HEK293 (cell line): ENCODE data around the gene YPEL4.

Source experiments
- CTCF ChIA-PET: fragments of 350-600 bp; formaldehyde crosslinking; extraction: SDS; loops from one replicate; lab custom pipeline; 2021; ENCODE audit warnings: antibody characterized with exemption; lab: Yijun Ruan, JAX
- POLR2A ChIA-PET: fragments of 300-600 bp; formaldehyde crosslinking; extraction: SDS; loops from one replicate; lab custom pipeline; 2020; ENCODE audit warnings: antibody characterized with exemption, inconsistent platforms; lab: Yijun Ruan, JAX
- H3K27ac ChIP-seq: fragments of 200-500 bp; sonication (Bioruptor generic); 2 replicates; pipeline ENCODE4 v1.5.1; 2014; ENCODE audit warnings: low read depth, low read length, control low read depth, inconsistent platforms; ENCODE audit errors: extremely low read depth
- H3K36me3 ChIP-seq, 2 experiments: fragments of 200-500 bp in 1 of 2; sonication (Bioruptor generic) in 1 of 2; 1 replicate in 1 of 2; 2 replicates in 1 of 2; pipeline ENCODE4 v1.5.1; 2014 to 2017; ENCODE audit warnings: inconsistent platforms in 2 of 2, low read length in 2 of 2; ENCODE audit not compliant: control insufficient read depth in 2 of 2, insufficient read depth in 1 of 2
- H3K4me1 ChIP-seq: fragments of 200-500 bp; sonication (Bioruptor generic); 2 replicates; pipeline ENCODE4 v1.5.1; 2014; ENCODE audit warnings: mild to moderate bottlenecking, low read length, inconsistent platforms; ENCODE audit not compliant: control insufficient read depth, insufficient read depth
- H3K4me3 ChIP-seq: 2 replicates; pipeline ENCODE4 v1.5.1; 2011; ENCODE audit warnings: low read depth, mild to moderate bottlenecking, control low read depth, low read length, moderate library complexity
- H3K9me3 ChIP-seq: fragments of 200-500 bp; sonication (Bioruptor generic); 2 replicates; pipeline ENCODE4 v1.5.1; 2014; ENCODE audit warnings: low read depth, low read length, inconsistent platforms; ENCODE audit not compliant: control insufficient read depth, insufficient read depth
- BCL11A ChIP-seq: fragments of 450-650 bp; formaldehyde crosslinking; IDR thresholded peaks from 2 replicates; pipeline ENCODE4 v1.5.1; 2016; ENCODE audit warnings: low read depth, missing biosample characterization, missing genetic modification characterization
- BCL11B ChIP-seq: fragments of 450-650 bp; formaldehyde crosslinking; IDR thresholded peaks from 2 replicates; pipeline ENCODE4 v1.5.1; 2016; ENCODE audit warnings: low read depth, missing biosample characterization, missing genetic modification characterization
- GLIS1 ChIP-seq: fragments of 450-650 bp; formaldehyde crosslinking; IDR thresholded peaks from 2 replicates; pipeline ENCODE4 v1.5.1; 2016; ENCODE audit warnings: missing biosample characterization, missing genetic modification characterization
- KLF1 ChIP-seq: fragments of 450-650 bp; formaldehyde crosslinking; IDR thresholded peaks from 2 replicates; pipeline ENCODE4 v1.5.1; 2016; ENCODE audit warnings: missing biosample characterization, missing genetic modification characterization
- MYNN ChIP-seq: fragments of 450-650 bp; formaldehyde crosslinking; IDR thresholded peaks from 2 replicates; pipeline ENCODE4 v1.5.1; 2016; ENCODE audit warnings: missing biosample characterization, missing genetic modification characterization, borderline replicate concordance
- MZF1 ChIP-seq: fragments of 450-650 bp; formaldehyde crosslinking; IDR thresholded peaks from 2 replicates; pipeline ENCODE4 v1.5.1; 2017; ENCODE audit warnings: missing biosample characterization, missing genetic modification characterization, borderline replicate concordance
- PATZ1 ChIP-seq: fragments of 450-650 bp; formaldehyde crosslinking; IDR thresholded peaks from 2 replicates; pipeline ENCODE4 v1.5.1; 2016; ENCODE audit warnings: missing biosample characterization, missing genetic modification characterization
- PRDM2 ChIP-seq: fragments of 450-650 bp; formaldehyde crosslinking; IDR thresholded peaks from 2 replicates; pipeline ENCODE4 v1.5.1; 2016; ENCODE audit warnings: missing biosample characterization, missing genetic modification characterization, borderline replicate concordance
- PRDM4 ChIP-seq: fragments of 450-650 bp; formaldehyde crosslinking; IDR thresholded peaks from 2 replicates; pipeline ENCODE4 v1.5.1; 2017; ENCODE audit warnings: missing biosample characterization, missing genetic modification characterization
- YY1 ChIP-seq: fragments of 450-650 bp; formaldehyde crosslinking; IDR thresholded peaks from 2 replicates; pipeline ENCODE4 v1.5.1; 2018; ENCODE audit warnings: missing biosample characterization, missing genetic modification characterization
- ZBTB6 ChIP-seq: fragments of 450-650 bp; formaldehyde crosslinking; IDR thresholded peaks from 2 replicates; pipeline ENCODE4 v1.5.1; 2017; ENCODE audit warnings: missing biosample characterization, missing genetic modification characterization
- ZNF112 ChIP-seq: fragments of 450-650 bp; formaldehyde crosslinking; IDR thresholded peaks from 2 replicates; pipeline ENCODE4 v1.5.0; 2017; ENCODE audit warnings: missing biosample characterization, missing genetic modification characterization
- ZNF148 ChIP-seq: fragments of 450-650 bp; formaldehyde crosslinking; IDR thresholded peaks from 2 replicates; pipeline ENCODE4 v1.5.0; 2017; ENCODE audit warnings: missing biosample characterization, missing genetic modification characterization, borderline replicate concordance
- ZNF18 ChIP-seq: fragments of 450-650 bp; formaldehyde crosslinking; IDR thresholded peaks from 2 replicates; pipeline ENCODE4 v1.5.1; 2016; ENCODE audit warnings: missing biosample characterization, missing genetic modification characterization
- ZNF184 ChIP-seq: fragments of 450-650 bp; IDR thresholded peaks from 2 replicates; pipeline ENCODE4 v1.5.1; 2018; ENCODE audit warnings: missing biosample characterization, mild to moderate bottlenecking, missing genetic modification characterization
- ZNF24 ChIP-seq: fragments of 450-650 bp; formaldehyde crosslinking; IDR thresholded peaks from 2 replicates; pipeline ENCODE4 v1.5.1; 2016; ENCODE audit warnings: missing biosample characterization, missing genetic modification characterization
- ZNF311 ChIP-seq: fragments of 450-650 bp; formaldehyde crosslinking; IDR thresholded peaks from 2 replicates; pipeline ENCODE4 v1.5.1; 2017; ENCODE audit warnings: missing biosample characterization, missing genetic modification characterization, borderline replicate concordance
- ZNF350 ChIP-seq: fragments of 450-650 bp; formaldehyde crosslinking; IDR thresholded peaks from 2 replicates; pipeline ENCODE4 v1.5.0; 2017; ENCODE audit warnings: missing biosample characterization, mild to moderate bottlenecking, missing genetic modification characterization
- ZNF514 ChIP-seq: fragments of 450-650 bp; formaldehyde crosslinking; IDR thresholded peaks from 2 replicates; pipeline ENCODE4 v1.5.1; 2016; ENCODE audit warnings: missing biosample characterization, missing genetic modification characterization
- ZNF629 ChIP-seq: fragments of 450-650 bp; formaldehyde crosslinking; IDR thresholded peaks from 2 replicates; pipeline ENCODE4 v1.5.1; 2017; ENCODE audit warnings: missing biosample characterization, missing genetic modification characterization

The YPEL4 gene

GRCh38 chr11:57657194-57658022 is 7.7 kb upstream of the YPEL4 start, which contains the start of gene CLP1:
CLP1 (plus strand) TSS chr11:57657762; CDS start chr11:57659477, 1,715 bp downstream.
- Histone ChIP-seq H3K4me3 (peak within 1 kb of the TSS; percentile 73), H3K36me3 (peaks cover 0 to 32% of the 10 kb centered on the region in 2 experiments; a peak in 2 of 3 replicates), H3K27ac (0 out of 2 replicates have a peak within 1 kb of the TSS, but pooled peaks have one; percentile 11), H3K9me3 (no peaks in the 10 kb centered on the region), H3K4me1 (no peaks in the 10 kb centered on the region)
- CTCF ChIA-PET, result interaction anchor here (0.8 to 1.9 kb wide), 4 partner anchors 13 to 94 kb away, joined by 5 to 9 read pairs (median 7); partner anchors contain the start of gene BTBD18
- POLR2A ChIA-PET, result interaction anchor here (1.0 to 1.1 kb wide), 2 partner anchors 9 to 17 kb away, joined by 3 to 5 read pairs; no protein-coding TSS in a partner anchor
- TF ChIP-seq ZNF350 (tag by site-specific recombination) (no peak), ZNF148 (tag by site-specific recombination) (no peak), PRDM4 (tag by site-specific recombination) (peak; percentile 20; the same call in 1 of the 2 replicates), ZNF184 (tag by site-specific recombination) (no peak), ZNF18 (tag by site-specific recombination) (no peak), PATZ1 (peak; percentile 99), MYNN (tag by site-specific recombination) (no peak), ZNF629 (tag by site-specific recombination) (peak; percentile 86), PRDM2 (tag by site-specific recombination) (no peak), ZNF514 (tag by site-specific recombination) (no peak), KLF1 (tag by site-specific recombination) (peak; percentile 45; the same call in 1 of the 2 replicates), YY1 (no peak), BCL11A (tag by site-specific recombination) (no peak), MZF1 (peak; percentile 23; the same call in 1 of the 2 replicates), BCL11B (tag by site-specific recombination) (no peak), ZBTB6 (no peak), ZNF112 (tag by site-specific recombination) (no peak), GLIS1 (tag by site-specific recombination) (peak; percentile 65; the same call in 1 of the 2 replicates), ZNF311 (tag by site-specific recombination) (no peak), ZNF24 (tag by site-specific recombination) (0 out of 2 replicates have a peak, but pooled peaks have one; percentile 26)
